ENCODE data around the gene CBX1. TPM values are rescaled to one million over a fixed set of nuclear protein-coding genes. Genes with fewer than 3 reads are reported as not detected.

CBX1 gene
- total RNA-seq, 1 experiment from 2014 or later, result 157 TPM

DNA sequence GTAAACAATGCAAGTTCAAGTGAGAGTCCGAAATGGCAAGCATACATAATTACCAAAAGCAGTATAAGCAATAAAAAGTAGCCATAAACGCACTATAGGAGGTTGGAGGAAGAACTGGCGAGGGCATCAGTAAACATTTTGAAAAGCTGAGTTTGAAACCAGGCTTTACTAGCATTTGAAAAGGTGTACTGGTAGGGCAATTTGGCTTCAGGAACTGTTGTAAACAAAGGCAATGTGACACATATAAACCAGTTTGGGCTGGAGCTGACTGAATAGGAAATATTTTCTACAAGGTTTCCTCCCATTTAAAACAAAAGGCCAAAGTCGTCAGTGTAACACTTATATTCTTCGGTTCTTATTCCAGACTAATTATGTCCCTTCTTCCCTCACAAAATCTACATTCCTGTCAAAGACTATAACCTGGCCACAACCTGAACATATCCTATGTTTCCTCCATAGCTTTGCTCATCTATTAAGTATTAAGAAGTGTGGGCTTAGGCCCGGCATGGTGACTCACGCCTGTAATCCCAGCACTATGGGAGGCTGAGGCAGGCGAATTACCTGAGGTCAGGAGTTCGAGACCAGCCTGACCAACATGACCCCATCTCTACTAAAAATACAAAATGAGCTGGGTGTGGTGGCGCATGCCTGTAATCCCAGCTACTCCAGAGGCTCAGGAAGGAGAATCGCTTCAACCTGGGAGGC, 7.8 kb downstream of the CBX1 start:
- no peaks in the 10 kb centered on the region for H3K9me3 ChIP-seq (ENCODE audit: control insufficient read depth, insufficient read depth, low read depth, low read length)
- BruUV-seq (replicated peaks), result TSS peak; percentile 34
- ATAC-seq, result no peak
- in situ Hi-C loops (cut with HindIII; ENCODE audit: low pct_unique_long_range_greater_than_20kb, low sequenced_read_pairs) (no loop called here), intact Hi-C loops (cut with micrococcal nuclease; ENCODE audit: unreplicated experiment) (no loop called here)
- H3K36me3 ChIP-seq (ENCODE audit: control insufficient read depth, insufficient read depth, low read length), result no peaks in the 10 kb centered on the region
- peaks cover 8% of the 10 kb centered on the region for H3K4me1 ChIP-seq (ENCODE audit: control insufficient read depth, insufficient read depth, low read length)
- H3K27me3 ChIP-seq (ENCODE audit: control insufficient read depth, insufficient read depth, low read length), result no peaks in the 10 kb centered on the region
- CTCF ChIA-PET, result interaction anchor here (0.5 to 0.7 kb wide), 3 partner anchors 21 to 442 kb away, joined by 3 to 5 read pairs (median 5); no protein-coding TSS in a partner anchor
- H3K27ac ChIP-seq (ENCODE audit: low read length), result no peak overlapping the region
- DNase-seq (ENCODE audit: low read depth, low spot score), result no peak
- no peak overlapping the region for H3K4me3 ChIP-seq (ENCODE audit: low read depth in 2 of 2, low read length in 2 of 2)
- TF ChIP-seq, protein P1, sequence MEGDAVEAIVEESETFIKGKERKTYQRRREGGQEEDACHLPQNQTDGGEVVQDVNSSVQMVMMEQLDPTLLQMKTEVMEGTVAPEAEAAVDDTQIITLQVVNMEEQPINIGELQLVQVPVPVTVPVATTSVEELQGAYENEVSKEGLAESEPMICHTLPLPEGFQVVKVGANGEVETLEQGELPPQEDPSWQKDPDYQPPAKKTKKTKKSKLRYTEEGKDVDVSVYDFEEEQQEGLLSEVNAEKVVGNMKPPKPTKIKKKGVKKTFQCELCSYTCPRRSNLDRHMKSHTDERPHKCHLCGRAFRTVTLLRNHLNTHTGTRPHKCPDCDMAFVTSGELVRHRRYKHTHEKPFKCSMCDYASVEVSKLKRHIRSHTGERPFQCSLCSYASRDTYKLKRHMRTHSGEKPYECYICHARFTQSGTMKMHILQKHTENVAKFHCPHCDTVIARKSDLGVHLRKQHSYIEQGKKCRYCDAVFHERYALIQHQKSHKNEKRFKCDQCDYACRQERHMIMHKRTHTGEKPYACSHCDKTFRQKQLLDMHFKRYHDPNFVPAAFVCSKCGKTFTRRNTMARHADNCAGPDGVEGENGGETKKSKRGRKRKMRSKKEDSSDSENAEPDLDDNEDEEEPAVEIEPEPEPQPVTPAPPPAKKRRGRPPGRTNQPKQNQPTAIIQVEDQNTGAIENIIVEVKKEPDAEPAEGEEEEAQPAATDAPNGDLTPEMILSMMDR (IDR thresholded peaks at IDR 0.05), result no peak
- TF ChIP-seq POLR2AphosphoS5 (IDR thresholded peaks at IDR 0.05; ENCODE audit: low read depth, low read length) (no peak), SIN3A (IDR thresholded peaks at IDR 0.05; ENCODE audit: borderline replicate concordance, insufficient read depth, low read depth, low read length) (no peak), TCF7L2 (IDR thresholded peaks at IDR 0.05; ENCODE audit: low read depth, low read length) (no peak)
- TF ChIP-seq, protein P2, sequence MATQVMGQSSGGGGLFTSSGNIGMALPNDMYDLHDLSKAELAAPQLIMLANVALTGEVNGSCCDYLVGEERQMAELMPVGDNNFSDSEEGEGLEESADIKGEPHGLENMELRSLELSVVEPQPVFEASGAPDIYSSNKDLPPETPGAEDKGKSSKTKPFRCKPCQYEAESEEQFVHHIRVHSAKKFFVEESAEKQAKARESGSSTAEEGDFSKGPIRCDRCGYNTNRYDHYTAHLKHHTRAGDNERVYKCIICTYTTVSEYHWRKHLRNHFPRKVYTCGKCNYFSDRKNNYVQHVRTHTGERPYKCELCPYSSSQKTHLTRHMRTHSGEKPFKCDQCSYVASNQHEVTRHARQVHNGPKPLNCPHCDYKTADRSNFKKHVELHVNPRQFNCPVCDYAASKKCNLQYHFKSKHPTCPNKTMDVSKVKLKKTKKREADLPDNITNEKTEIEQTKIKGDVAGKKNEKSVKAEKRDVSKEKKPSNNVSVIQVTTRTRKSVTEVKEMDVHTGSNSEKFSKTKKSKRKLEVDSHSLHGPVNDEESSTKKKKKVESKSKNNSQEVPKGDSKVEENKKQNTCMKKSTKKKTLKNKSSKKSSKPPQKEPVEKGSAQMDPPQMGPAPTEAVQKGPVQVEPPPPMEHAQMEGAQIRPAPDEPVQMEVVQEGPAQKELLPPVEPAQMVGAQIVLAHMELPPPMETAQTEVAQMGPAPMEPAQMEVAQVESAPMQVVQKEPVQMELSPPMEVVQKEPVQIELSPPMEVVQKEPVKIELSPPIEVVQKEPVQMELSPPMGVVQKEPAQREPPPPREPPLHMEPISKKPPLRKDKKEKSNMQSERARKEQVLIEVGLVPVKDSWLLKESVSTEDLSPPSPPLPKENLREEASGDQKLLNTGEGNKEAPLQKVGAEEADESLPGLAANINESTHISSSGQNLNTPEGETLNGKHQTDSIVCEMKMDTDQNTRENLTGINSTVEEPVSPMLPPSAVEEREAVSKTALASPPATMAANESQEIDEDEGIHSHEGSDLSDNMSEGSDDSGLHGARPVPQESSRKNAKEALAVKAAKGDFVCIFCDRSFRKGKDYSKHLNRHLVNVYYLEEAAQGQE (IDR thresholded peaks at IDR 0.05; ENCODE audit: insufficient read depth in 1 of 2, low read depth in 2 of 2, low read length in 1 of 2), result no peak
- POLR2A ChIA-PET, result no interaction called here

DNA sequence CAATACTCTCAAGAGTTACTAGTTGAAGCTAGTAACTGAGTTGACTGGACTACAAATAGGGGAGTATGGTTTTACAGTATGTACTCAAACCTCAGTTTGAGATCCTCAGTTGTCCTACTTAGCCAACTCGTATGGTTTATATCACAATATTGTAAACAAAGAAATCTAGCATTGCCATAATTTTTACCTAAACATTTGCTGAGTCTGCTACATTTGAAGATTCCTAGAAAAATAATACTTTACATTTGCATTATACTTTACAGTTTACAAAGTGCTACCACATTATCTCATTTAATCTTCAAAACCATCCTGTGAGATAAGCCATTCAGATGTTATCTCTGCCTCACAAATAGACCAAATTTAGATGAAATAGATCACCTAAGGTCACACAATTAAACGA, 16.3 kb downstream of the CBX1 start:
- no peaks in the 10 kb centered on the region for H3K36me3 ChIP-seq (ENCODE audit: control insufficient read depth, insufficient read depth, low read length)
- no peaks in the 10 kb centered on the region for H3K27me3 ChIP-seq (ENCODE audit: control insufficient read depth, insufficient read depth, low read length)
- no peak for DNase-seq (ENCODE audit: low read depth, low spot score)
- H3K4me1 ChIP-seq (ENCODE audit: control insufficient read depth, insufficient read depth, low read length), result peaks cover 14% of the 10 kb centered on the region; the same call in 1 of the 2 replicates
- no peak for ATAC-seq
- TSS peak; percentile 45 for BruUV-seq (replicated peaks)
- H3K9me3 ChIP-seq (ENCODE audit: control insufficient read depth, insufficient read depth, low read depth, low read length), result no peaks in the 10 kb centered on the region
- no peak overlapping the region for H3K27ac ChIP-seq (ENCODE audit: low read length)
- in situ Hi-C loops (cut with HindIII; ENCODE audit: low pct_unique_long_range_greater_than_20kb, low sequenced_read_pairs) (no loop called here), intact Hi-C loops (cut with micrococcal nuclease; ENCODE audit: unreplicated experiment) (loop anchor here (5.0 kb wide), 1 partner anchor 42 kb away; no protein-coding TSS in a partner anchor)
- POLR2A ChIA-PET, result no interaction called here
- TF ChIP-seq, protein P2 (IDR thresholded peaks at IDR 0.05; ENCODE audit: insufficient read depth in 1 of 2, low read depth in 2 of 2, low read length in 1 of 2), result no peak
- TF ChIP-seq, protein P1 (IDR thresholded peaks at IDR 0.05), result no peak
- TF ChIP-seq TCF7L2 (IDR thresholded peaks at IDR 0.05; ENCODE audit: low read depth, low read length) (no peak), POLR2AphosphoS5 (IDR thresholded peaks at IDR 0.05; ENCODE audit: low read depth, low read length) (no peak), SIN3A (IDR thresholded peaks at IDR 0.05; ENCODE audit: borderline replicate concordance, insufficient read depth, low read depth, low read length) (no peak)
- CTCF ChIA-PET, result interaction anchor here (0.7 kb wide), 1 partner anchor 408 kb away, joined by 3 read pairs; no protein-coding TSS in a partner anchor
- no peak overlapping the region for H3K4me3 ChIP-seq (ENCODE audit: low read depth in 2 of 2, low read length in 2 of 2)
